Activated CD4-positive, CD25-positive, alpha-beta regulatory T cell treated with anti-CD3 and anti-CD28 coated beads, Interleukin-2, amount 50 U/mL, for 72 hours (primary cell): ENCODE data around the gene SLC8A3.

Experiments
- DNase-seq: peaks from one replicate; pipeline ENCODE4 v3.0.0; 2021

The SLC8A3 gene

GRCh38 chr14:70064136-70064865 is 124.5 kb downstream of the SLC8A3 start:
- DNase-seq, result no peak

- DNase-seq, result no peak
Measured at GRCh38 chr14:70061108-70061507, 127.6 kb downstream of the SLC8A3 start.

DNA sequence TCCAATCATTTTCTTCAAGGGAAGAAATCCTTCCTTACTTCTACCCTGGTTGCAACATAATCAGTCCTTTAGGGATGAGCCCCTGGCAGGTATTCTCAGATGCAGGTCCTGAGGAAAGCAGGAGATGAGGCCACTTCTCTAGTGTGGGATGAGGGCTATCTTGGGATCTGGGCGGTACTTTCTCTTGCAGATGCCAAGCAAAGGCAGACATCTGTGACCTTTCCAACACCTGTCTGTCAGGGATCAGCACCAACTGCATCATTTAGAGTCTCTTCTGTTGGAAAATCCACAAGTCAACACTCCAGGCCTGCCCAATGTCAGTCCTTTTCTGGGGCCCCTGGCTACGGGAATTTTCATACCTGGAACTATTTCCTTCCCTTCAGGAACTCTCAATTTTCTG is 129.2 kb downstream of the SLC8A3 start:
- no peak for DNase-seq

DNA sequence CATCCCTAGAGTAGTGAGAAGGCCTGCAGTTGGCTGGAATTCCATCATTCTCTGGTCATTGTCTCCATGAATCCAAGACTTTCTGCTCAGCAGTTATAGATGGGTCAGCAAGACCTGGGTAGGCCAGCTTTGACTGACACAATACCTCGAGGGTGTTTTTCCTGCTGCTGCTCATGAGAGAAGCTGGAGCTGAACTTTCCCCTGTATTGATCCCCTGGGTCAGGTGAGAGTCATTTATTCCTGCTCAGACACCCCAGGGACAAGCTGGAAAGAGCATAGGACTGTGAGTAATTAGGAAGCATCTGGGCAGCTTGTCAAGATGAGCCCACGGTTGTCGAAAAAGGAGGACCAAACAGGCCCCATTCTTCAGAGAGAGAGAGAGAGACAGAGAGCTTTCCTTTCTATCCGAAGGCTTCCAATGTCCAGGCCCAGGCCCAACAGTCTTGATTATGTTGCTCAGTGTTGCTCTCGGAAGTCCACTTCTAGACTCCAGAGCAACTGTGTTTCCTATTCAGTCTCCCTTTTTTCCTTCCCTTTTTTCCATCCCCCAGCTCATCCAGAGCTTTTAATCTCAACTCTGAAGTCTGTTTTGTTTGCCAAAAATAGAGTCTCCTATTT is 131.1 kb downstream of the SLC8A3 start:
- DNase-seq, result no peak

GRCh38 chr14:70052990-70053389 is 135.8 kb downstream of the SLC8A3 start:
- no peak for DNase-seq

DNA sequence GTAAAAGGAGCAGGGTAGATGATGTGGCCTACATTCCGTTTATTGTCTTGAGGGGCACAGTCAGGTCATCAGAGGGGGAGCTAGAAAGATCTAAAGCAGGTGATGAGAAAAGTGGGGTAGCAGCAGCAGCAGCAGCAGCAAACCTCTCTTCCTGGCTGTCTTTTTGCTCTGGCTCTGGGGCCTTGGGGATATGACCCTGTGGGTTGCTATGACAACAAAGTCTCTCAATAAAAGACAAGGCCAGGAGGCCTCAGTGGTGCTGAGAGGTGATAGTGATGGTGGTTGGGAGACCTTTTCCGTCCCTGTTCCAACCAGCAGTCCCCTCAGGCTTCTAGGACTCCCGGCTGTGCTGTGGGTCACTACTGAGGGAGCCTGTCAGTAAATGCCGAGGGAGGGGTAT is 138.6 kb downstream of the SLC8A3 start:
- no peak for DNase-seq

DNA sequence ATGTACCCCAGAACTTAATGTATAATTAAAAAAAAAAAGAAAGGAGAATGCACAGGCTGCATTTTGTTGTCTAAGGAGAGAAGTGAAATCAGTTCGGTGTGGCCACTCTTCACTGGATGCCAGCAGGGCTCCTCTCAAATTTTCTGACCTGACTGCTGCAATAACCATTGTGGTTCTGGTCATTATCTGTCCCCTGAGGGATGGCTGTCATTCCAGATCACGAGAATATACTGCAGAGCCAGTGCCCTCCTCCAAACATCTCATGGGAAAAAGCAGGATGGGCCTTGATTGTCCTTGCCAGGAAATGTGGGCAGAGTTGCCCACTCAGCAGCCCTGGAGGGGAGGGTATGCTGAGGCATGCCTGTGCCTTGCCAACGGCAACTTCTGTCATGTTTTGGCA is 139.1 kb downstream of the SLC8A3 start:
- no peak for DNase-seq

GRCh38 chr14:70048313-70048654 is 140.5 kb downstream of the SLC8A3 start:
- DNase-seq, result no peak

- DNase-seq, result no peak
Measured at GRCh38 chr14:70047598-70048312, 141.0 kb downstream of the SLC8A3 start.

GRCh38 chr14:70045844-70046535 is 142.8 kb downstream of the SLC8A3 start:
- DNase-seq, result no peak

DNA sequence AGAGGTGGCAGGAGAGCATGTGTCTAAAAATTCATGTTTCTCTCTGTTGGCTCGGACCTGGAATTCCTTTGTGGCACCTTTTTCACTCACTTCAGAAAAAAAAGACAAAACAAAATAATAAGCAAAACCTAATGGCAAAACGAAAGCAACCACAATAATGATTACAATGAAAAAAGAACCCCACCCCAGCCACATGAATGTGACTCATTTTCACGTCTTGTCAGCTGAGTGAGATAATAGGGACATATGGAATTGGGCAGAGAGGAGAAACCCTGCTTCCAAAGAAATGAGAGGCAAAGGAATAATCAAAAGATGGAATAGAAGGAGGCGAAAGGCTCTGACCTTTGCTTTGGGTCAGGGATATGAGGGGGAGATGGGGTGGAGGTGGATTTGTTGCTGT is 143.4 kb downstream of the SLC8A3 start:
- DNase-seq, result no peak

GRCh38 chr14:70043001-70043400 is 145.8 kb downstream of the SLC8A3 start:
- DNase-seq, result no peak

DNA sequence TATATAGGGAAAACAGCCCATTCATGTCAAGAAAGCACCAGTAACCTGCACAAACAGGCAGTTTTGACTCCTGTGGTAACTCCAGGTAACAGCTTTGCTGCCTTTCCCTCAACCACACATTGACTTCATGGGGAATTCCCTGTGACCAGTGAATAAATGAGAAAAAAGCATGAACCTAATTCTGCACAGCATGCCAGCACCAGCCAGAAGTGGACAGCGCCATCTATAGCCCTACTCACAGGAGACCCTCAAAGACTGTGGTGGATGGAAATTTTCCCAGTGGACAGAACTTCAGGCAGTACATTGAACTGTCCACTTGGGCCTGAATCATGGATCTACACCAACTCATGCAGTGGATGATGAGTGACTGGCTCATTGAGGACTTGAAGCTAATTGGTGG is 152.1 kb downstream of the SLC8A3 start:
- no peak for DNase-seq

DNA sequence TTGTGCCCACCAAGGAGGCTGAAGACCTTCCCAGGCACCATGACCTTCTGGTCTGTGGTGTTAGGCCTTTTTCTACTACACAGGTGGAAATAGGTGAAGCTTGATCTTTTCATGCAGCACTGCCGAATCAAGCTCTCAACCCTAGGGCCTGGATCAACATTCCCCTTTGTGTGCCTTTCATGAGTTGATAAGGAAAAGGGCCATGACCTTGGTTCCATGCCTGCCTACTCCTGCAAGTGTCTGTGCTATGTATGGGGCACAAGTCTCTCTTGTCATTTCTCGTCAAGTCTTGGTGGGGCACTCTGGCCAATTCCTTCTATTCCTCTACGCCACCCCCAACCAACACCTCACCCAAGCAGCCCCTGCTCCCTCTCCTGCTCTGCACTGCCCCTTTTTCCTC is 154.5 kb downstream of the SLC8A3 start:
- no peak for DNase-seq

GRCh38 chr14:70033561-70033960 is 155.2 kb downstream of the SLC8A3 start:
- no peak for DNase-seq

GRCh38 chr14:70033116-70033515 is 155.6 kb downstream of the SLC8A3 start:
- no peak for DNase-seq

DNA sequence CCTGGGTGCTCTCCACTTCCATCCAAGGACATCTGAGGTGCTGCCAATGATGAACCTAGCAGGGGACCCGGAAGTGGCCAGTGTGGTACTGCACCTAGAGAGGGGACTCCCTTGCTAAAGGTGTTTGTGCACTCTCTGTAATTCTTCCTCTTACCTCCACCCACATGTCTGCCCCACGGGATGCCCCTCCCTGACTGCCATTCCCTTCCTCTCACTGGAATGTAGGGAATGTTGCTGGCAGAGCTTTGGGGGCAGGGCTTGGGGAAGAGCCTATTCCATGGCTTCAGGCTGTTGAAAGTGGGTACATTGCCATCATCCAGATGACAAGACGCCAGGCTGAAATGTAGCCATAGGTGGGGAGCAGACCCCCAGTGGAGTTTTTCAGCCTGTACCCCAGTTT is 156.3 kb downstream of the SLC8A3 start:
- no peak for DNase-seq

DNA sequence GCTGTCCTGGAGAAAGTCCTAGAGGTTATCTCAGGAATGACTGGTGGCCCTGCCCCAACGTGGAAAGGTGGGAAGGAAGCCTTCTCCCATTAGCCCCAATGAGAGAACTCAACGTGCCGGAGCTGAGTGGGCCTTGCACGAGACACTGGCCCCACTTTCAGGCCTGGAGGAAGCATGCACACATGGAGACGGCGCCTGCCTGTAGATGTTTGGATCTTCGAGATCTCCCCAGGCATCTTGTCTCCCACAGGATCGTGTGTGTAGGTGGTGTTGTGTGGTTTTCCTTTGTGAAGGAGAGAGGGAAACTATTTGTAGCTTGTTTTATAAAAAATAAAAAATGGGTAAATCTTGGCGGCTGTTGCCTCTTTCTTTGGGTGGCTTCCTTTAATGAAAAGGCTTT is 156.7 kb downstream of the SLC8A3 start:
- no peak for DNase-seq

GRCh38 chr14:70029296-70030132 is 159.2 kb downstream of the SLC8A3 start:
- DNase-seq, result no peak

GRCh38 chr14:70027785-70028428 is 160.8 kb downstream of the SLC8A3 start:
- DNase-seq, result peak; percentile 66

DNA sequence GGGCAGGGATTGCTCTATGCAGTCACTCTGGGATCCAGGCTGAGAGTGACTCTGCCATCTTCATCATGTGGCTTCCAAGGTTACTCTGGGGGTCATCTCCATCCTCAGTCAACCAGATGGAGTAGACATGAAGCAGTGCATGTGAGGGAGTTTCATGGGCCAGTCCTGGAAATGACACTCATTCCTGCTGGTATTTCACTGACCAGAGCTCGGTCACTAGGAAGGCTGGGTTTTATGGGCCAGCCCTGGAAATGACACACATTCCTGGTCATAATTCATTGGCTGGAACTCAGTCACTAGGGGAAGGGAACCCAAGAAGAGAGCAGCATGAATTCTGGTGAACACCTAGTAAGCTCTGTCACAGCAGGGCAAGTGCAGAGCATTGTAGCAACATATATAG is 164.9 kb downstream of the SLC8A3 start:
- no peak for DNase-seq

- DNase-seq, result no peak
Measured at GRCh38 chr14:70022771-70023445, 165.8 kb downstream of the SLC8A3 start.
